Fibroblast of mammary gland (primary cell): ENCODE results near the gene RCAN1.
"Not testable (repeated sequence)": the region's sequence is repeated elsewhere in the genome, so short reads cannot be mapped to it uniquely, and the experiment has no call there.

ENCODE experiments used
- DNase-seq: peaks from one replicate; pipeline ENCODE4 v3.0.0-alpha.2; 2010; ENCODE audit warnings: low read depth
- H3K4me3 ChIP-seq: 2 replicates; pipeline ENCODE4 v1.5.1; 2011; ENCODE audit warnings: low read depth, mild to moderate bottlenecking, low read length, moderate library complexity; ENCODE audit not compliant: control insufficient read depth
- CTCF ChIP-seq: conservative IDR thresholded peaks from 2 replicates; pipeline ENCODE4 v1.5.1; 2011; ENCODE audit warnings: low read depth, low read length, inconsistent platforms; ENCODE audit not compliant: control insufficient read depth, insufficient read depth

RCAN1 gene

GRCh38 chr21:34609244-34609932 lies 5.5 kb downstream of the RCAN1 start:
- DNase-seq: no peak
- no peak overlapping the region for H3K4me3 ChIP-seq
- no peak for TF ChIP-seq CTCF

- H3K4me3 ChIP-seq, DNase-seq: not testable (repeated sequence)
These were observed 7.5 kb downstream of the RCAN1 start for GRCh38 chr21:34607376-34607775.

- no peak overlapping the region for H3K4me3 ChIP-seq
- DNase-seq: no peak
- TF ChIP-seq CTCF: no peak
These were observed 8.3 kb downstream of the RCAN1 start for GRCh38 chr21:34606621-34607020.

GRCh38 chr21:34606051-34606450 lies 8.9 kb downstream of the RCAN1 start:
- DNase-seq: no peak
- no peak overlapping the region for H3K4me3 ChIP-seq
- no peak for TF ChIP-seq CTCF

- DNase-seq, H3K4me3 ChIP-seq: not testable (repeated sequence)
These were observed 10.0 kb downstream of the RCAN1 start for GRCh38 chr21:34604956-34605355.

GRCh38 chr21:34604556-34604955 lies 10.4 kb downstream of the RCAN1 start:
- no peak for TF ChIP-seq CTCF
- no peak overlapping the region for H3K4me3 ChIP-seq
- DNase-seq: no peak

DNA sequence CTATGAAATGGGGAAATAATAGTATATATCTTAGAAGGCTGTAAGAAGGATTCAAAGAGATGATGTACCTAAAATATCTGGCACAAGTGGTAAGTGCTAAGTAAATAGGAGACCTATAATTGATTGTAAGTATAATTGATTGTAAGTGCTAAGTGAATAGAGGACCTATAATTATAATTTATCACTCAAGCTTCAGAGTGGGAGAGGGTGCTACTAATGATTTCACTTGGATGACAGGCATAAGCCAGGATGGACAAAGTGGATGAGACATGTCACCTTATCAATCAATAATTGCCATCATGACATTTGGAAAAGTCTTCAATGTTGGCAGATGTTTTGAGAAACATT lies 11.2 kb downstream of the RCAN1 start:
- H3K4me3 ChIP-seq: no peak overlapping the region
- no peak for DNase-seq
- no peak for TF ChIP-seq CTCF

- TF ChIP-seq CTCF: peak; percentile 85
- peak; percentile 69 for DNase-seq
These were observed 11.8 kb downstream of the RCAN1 start for GRCh38 chr21:34603002-34603709.

More at GRCh38 chr21:34603002-34603709, 11.8 kb downstream of the RCAN1 start:
- no peak overlapping the region for H3K4me3 ChIP-seq
